ENCODE data around the gene SDHA.
"Not testable (repeated sequence)": the region's sequence is repeated elsewhere in the genome, so short reads cannot be mapped to it uniquely, and the experiment has no call there.

The SDHA gene

DNA sequence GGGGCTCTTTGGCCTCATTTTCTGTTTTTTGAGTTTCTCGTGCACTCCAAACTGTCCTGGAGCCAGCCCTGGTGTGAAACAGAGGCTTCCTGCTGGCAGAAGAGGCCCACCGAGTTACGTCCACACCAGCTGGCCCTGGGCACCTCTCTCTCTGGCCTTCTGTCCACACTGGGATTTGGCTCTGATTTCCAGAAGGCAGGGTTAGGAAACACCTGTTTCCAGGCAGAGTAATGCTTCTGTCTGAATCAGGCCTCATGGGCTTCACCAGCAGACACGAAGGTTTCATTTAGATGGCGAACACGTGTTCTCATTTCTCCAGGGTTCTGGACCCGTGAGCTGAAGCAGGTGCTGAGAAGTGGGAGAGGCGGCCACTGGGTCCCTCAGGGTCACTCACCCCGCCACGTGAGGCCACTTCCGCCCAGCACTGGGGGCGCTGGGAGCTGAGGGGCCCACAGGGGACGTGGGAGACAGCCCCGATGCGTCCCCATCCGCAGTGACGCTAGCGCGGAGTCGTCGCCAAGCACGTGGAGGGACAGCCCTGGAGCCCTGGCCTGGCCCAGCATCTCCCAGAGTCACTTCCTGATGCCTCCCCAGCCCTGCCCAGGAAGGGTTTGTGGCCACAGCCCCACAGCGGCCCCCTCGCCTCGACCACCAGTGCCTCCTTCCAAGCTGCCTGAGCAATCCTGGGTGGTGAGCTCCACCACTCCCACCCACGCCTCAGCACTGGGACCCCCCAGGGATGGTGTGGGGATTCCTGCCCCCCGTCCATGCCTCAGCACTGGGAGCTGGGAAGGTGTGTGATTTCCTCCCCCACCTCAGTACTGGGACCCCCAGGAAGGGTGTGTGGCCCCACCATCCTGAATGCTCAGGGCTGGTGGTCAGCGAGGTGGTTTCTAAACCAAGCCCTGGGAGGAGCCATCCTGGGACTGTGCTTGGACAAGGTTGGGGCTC lies 31.8 kb upstream of the SDHA start:
- DNase-seq (ENCODE audit: low spot score): no peak

DNA sequence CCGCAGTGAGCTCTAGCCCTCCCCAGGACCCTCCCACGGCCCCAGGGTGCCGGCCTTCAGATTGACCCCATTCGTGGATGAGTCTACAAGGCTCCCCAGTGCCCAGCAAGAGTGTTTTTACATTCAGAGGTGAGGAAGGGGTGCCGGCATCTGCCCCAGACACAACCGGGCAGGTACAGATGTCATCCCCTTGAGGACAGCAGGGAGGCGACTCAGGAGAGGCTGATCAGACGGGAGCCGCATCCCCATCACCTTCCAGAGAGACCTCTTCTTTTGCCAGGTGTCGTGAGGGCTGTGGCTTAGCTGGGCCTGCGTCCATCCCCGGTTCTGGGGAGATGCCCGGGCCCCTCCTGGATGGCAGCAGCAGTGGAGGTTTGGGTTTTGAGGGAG lies 31.1 kb upstream of the SDHA start:
- no peak for DNase-seq (ENCODE audit: low spot score)

DNA sequence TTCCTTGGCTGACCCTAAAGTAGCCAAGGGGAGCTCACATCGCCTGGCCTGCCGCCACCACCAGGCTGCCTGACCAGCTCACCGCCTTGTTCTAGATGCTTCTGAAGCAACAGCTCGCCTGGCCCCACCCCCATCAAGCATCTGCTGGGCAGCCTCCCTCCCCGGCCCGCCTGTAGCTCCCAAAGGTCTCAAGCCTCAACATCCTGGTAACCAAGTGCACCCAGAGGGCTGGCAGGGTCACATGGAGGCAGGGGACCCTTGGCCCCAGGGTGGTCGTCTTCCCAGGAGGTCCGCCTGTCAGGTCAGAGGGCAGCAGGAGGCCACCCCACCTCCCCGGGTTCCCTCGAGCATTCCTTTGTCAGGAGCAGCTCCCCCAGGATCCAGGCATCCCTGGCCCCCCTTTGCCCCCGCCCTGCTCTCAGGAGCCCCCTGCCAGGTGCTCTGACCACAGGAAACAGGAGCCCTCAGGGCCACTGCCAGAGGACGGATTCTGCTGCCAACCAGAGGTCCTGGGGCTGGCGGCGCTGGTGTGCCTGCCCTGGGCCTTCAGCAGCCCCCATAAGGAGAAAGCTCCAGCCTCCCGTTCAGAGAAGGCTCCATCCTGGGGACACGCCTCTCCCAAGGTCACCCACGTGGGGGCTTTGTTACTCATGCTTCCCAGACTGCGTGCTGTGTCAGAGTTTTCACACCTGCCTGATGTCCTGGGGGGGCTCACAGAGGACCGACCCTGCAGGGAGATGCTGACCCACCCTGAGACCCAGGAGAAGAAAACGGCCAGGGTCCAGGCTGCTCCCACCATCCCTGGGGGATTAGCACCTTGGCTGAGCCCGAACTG lies 30.3 kb upstream of the SDHA start:
- no peak for DNase-seq (ENCODE audit: low spot score)

GRCh38 chr5:188488-189481 lies 29.3 kb upstream of the SDHA start:
- DNase-seq (ENCODE audit: low spot score): peak; percentile 97

GRCh38 chr5:189486-189885 lies 28.6 kb upstream of the SDHA start:
- DNase-seq (ENCODE audit: low spot score): no peak

DNA sequence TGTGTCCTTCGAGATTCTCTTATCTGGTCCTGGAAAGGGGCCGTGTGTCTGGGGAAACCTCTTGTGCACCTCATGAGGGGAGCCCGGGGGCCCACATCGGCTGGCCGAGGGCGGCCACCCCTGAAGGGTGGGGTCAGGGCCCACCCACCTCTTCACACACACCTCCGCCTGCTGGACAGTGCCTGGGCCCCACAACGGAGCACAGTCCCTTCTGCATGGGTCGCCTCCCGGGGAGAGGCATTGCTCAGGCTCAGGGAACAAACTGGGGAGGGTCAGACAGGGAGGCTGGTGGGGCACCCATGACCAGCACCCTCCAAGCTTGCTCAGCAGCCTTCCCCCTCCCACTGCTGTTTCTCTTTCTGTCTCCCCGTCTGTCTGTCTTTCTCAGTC lies 28.1 kb upstream of the SDHA start:
- DNase-seq (ENCODE audit: low spot score): no peak

GRCh38 chr5:190366-191035 lies 27.6 kb upstream of the SDHA start:
- no peak for DNase-seq (ENCODE audit: low spot score)

- no peak for DNase-seq (ENCODE audit: low spot score)
Observed at GRCh38 chr5:191036-191948, 26.8 kb upstream of the SDHA start, which contains the start of gene LRRC14B. Gene LRRC14B, plus strand, starts transcription at chr5:191495. Its CDS starts 44 bp downstream, at chr5:191539.

GRCh38 chr5:191949-192690 lies 26.0 kb upstream of the SDHA start:
- DNase-seq (ENCODE audit: low spot score): no peak

GRCh38 chr5:192691-192969 lies 25.5 kb upstream of the SDHA start:
- DNase-seq (ENCODE audit: low spot score): no peak

DNA sequence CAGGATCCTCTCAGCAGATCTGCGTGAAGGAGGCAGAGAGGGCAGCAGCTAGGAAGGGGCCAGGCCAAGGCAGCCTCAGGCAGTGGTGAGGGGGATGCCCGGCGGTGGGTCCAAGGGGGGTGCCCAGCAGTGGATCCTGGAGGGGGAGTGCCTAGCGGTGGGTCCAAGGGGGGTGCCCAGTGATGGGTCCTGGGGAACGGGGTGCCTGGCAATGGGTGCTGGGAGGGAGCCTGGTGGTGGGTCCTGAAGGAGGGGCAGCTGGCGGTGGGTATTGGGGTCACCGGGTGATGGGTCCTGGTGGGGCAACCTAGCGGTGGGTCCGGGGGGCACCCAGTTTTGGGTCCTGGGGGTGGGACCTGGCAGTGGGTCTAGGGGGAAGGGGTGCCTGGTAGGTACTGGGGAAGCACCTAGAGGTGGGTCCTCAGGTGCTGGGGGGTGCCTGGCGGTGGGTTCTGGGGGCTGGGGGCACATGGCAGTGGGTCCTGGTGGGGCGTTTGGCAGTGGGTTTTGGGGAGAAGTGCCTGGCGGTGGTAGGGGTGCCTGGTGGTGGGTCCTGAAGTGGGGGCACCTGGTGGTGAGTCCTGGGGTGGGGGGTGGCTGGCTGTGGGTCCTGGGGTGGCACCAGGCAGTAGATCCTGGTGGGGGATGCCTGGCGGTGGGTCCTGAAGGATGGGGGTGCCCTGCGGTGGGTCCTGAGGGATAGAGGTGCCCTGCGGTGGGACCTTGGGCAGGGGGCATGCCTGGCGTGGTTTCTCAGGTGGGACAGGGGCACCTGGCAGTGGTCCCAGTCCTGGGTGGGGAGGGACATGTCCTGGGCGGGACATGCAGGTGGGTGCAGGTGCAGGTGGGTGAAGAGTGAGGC lies 24.9 kb upstream of the SDHA start:
- DNase-seq (ENCODE audit: low spot score): no peak

- no peak for DNase-seq (ENCODE audit: low spot score)
Observed at GRCh38 chr5:194102-194501, 24.0 kb upstream of the SDHA start.

GRCh38 chr5:194603-195209 lies 23.4 kb upstream of the SDHA start:
- DNase-seq (ENCODE audit: low spot score): no peak

- no peak for DNase-seq (ENCODE audit: low spot score)
Observed at GRCh38 chr5:195401-196160, 22.5 kb upstream of the SDHA start.

DNA sequence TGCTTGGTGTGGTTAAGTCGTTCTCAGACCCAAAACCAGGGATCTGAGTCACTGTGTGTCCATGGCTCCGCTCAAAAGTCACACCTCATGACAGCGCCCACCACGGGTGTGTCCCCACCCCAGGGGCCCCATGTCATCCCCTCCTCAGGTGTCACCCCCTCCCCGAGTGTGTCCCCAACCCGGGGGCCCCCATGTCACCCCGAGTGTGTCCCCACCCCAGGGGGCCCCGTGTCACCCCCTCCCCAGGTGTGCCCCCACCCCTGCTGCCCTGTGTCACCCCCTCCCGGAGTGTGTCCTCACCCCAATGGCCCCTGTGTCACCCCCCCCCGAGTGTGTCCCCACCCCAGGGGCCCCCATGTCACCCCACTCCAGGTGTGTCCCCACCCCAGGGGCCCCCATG lies 21.8 kb upstream of the SDHA start:
- no peak for DNase-seq (ENCODE audit: low spot score)

GRCh38 chr5:197031-197430 lies 21.1 kb upstream of the SDHA start:
- not testable (repeated sequence) for DNase-seq (ENCODE audit: low spot score)

DNA sequence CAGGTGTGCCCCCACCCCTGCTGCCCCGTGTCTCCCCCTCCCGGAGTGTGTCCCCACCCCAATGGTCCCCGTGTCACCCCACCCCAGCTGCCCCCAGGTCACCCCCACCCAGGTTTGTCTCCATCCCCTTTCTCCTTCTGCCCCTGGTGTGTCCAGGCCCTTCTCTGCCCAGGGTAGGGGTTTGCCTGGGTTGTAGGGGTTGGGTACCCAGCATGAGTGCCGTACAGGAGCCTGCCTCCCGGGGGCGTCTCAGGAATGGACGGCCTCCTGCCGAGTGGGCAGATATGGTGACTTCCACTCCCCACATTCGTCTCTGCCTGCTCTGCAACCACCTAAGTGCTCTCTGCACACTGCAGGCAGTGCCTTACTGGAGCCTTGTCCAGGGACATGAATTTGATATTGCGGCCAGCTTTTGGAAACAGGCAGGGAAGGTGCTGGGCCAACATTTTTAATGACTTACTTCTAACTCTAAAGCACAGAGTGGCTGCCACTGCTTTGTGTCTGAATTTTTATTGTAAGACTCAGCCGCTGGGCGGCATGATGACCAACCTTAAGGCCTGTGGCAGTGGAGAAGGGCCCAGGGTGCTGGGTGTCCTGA lies 20.1 kb upstream of the SDHA start:
- no peak for DNase-seq (ENCODE audit: low spot score)

Measured in AG20443 (cell line).